Liver (tissue), 9 donors: ENCODE data around the gene BRD3. TPM values are rescaled to one million over a fixed set of nuclear protein-coding genes. Genes with fewer than 3 reads are reported as not detected.

Source experiments
- DNase-seq: peaks from one replicate; pipeline ENCODE4 v3.0.0-alpha.2; 2017; ENCODE audit warnings: low spot score
- H3K27ac ChIP-seq, 2 donors: one replicate each; pipeline ENCODE4 v1.7.0; 2013; ENCODE audit warnings: inconsistent platforms in 2 of 2, low read length in 2 of 2, control low read depth in 1 of 2, low read depth in 1 of 2, mild to moderate bottlenecking in 1 of 2
- H3K27me3 ChIP-seq, 4 donors: one replicate each; pipeline versions ENCODE4 v1.6.1 to v1.7.0; 2013; ENCODE audit warnings: low read length in 3 of 4, inconsistent platforms in 1 of 4, mild to moderate bottlenecking in 1 of 4, moderate library complexity in 1 of 4; ENCODE audit not compliant: control insufficient read depth in 4 of 4, insufficient read depth in 4 of 4
- H3K36me3 ChIP-seq, 4 donors: one replicate each; pipeline versions ENCODE4 v1.6.1 to v1.7.0; 2013; ENCODE audit warnings: low read length in 3 of 4, mild to moderate bottlenecking in 3 of 4, low read depth in 1 of 4, moderate library complexity in 1 of 4; ENCODE audit not compliant: control insufficient read depth in 4 of 4, insufficient read depth in 3 of 4
- H3K4me1 ChIP-seq, 4 donors: one replicate each; pipeline versions ENCODE4 v1.6.1 to v1.7.0; 2013; ENCODE audit warnings: low read length in 3 of 4, mild to moderate bottlenecking in 3 of 4, moderate library complexity in 1 of 4; ENCODE audit not compliant: control insufficient read depth in 4 of 4, insufficient read depth in 4 of 4
- H3K4me3 ChIP-seq, 3 donors: one replicate each; pipeline versions ENCODE4 v1.6.1 to v1.7.0; 2013; ENCODE audit warnings: low read length in 3 of 3, control low read depth in 1 of 3, low read depth in 1 of 3, mild to moderate bottlenecking in 1 of 3
- H3K9ac ChIP-seq, 2 donors: one replicate each; pipeline ENCODE4 v1.7.0; 2013; ENCODE audit warnings: low read length in 2 of 2, mild to moderate bottlenecking in 2 of 2, moderate library complexity in 2 of 2, control low read depth in 1 of 2, low read depth in 1 of 2
- H3K9me3 ChIP-seq, 4 donors: one replicate each; pipeline versions ENCODE4 v1.6.1 to v1.7.0; 2013; ENCODE audit warnings: low read length in 3 of 4; ENCODE audit not compliant: control insufficient read depth in 4 of 4
- EGR1 ChIP-seq, 2 donors: IDR thresholded peaks; 2 replicates each; pipeline ENCODE4 v1.6.1; 2016 to 2018; ENCODE audit warnings: antibody characterized with exemption in 2 of 2, low read depth in 2 of 2
- FOXA1 ChIP-seq: IDR thresholded peaks from 2 replicates; pipeline ENCODE4 v1.6.1; 2016; ENCODE audit warnings: antibody characterized with exemption
- FOXA2 ChIP-seq: IDR thresholded peaks from 2 replicates; pipeline ENCODE4 v1.6.1; 2016; ENCODE audit warnings: antibody characterized with exemption
- GABPA ChIP-seq, 2 donors: IDR thresholded peaks in 1 of 2; conservative IDR thresholded peaks in 1 of 2; 2 replicates each; pipeline ENCODE4 v1.6.1; 2016; ENCODE audit warnings: antibody characterized with exemption in 2 of 2, mild to moderate bottlenecking in 1 of 2, moderate library complexity in 1 of 2
- HNF4A ChIP-seq, 2 donors: conservative IDR thresholded peaks; 2 replicates each; pipeline ENCODE4 v1.6.1; 2016; ENCODE audit warnings: antibody characterized with exemption in 2 of 2, mild to moderate bottlenecking in 2 of 2
- HNF4G ChIP-seq: IDR thresholded peaks from 2 replicates; pipeline ENCODE4 v1.6.1; 2016; ENCODE audit warnings: antibody characterized with exemption
- JUND ChIP-seq, 2 donors: IDR thresholded peaks; 2 replicates each; pipeline ENCODE4 v1.6.1; 2016; ENCODE audit warnings: antibody characterized with exemption in 2 of 2
- MAX ChIP-seq: IDR thresholded peaks from 2 replicates; pipeline ENCODE4 v1.6.1; 2016; ENCODE audit warnings: antibody characterized with exemption
- NR2F2 ChIP-seq: IDR thresholded peaks from 2 replicates; pipeline ENCODE4 v1.6.1; 2016; ENCODE audit warnings: antibody characterized with exemption
- RAD21 ChIP-seq, 2 donors: IDR thresholded peaks; 2 replicates each; pipeline ENCODE4 v1.6.1; 2016; ENCODE audit warnings: antibody characterized with exemption in 2 of 2, mild to moderate bottlenecking in 2 of 2
- RXRA ChIP-seq, 2 donors: IDR thresholded peaks; 2 replicates each; pipeline ENCODE4 v1.6.1; 2017 to 2018; ENCODE audit warnings: antibody characterized with exemption in 2 of 2, mild to moderate bottlenecking in 1 of 2
- SP1 ChIP-seq: IDR thresholded peaks from 2 replicates; pipeline ENCODE4 v1.6.1; 2018; ENCODE audit warnings: antibody characterized with exemption, mild to moderate bottlenecking
- TAF1 ChIP-seq: conservative IDR thresholded peaks from 2 replicates; pipeline ENCODE4 v1.6.1; 2016; ENCODE audit warnings: antibody characterized with exemption, mild to moderate bottlenecking
- YY1 ChIP-seq: IDR thresholded peaks from 2 replicates; pipeline ENCODE4 v1.6.1; 2016; ENCODE audit warnings: antibody characterized with exemption, mild to moderate bottlenecking
- ZBTB33 ChIP-seq: IDR thresholded peaks from 2 replicates; pipeline ENCODE4 v1.6.1; 2016; ENCODE audit warnings: antibody characterized with exemption
- WGBS: extraction: QIAGEN DNeasy Blood & Tissue Kit; methylation state at CpG from one replicate; pipeline ENCODE4 v1.1.7; 2013; 5-methylcytosine and 5-hydroxymethylcytosine counted together
- polyA plus RNA-seq, 2 donors: library from polyadenylated mRNA; stranded (reverse) in 1 of 2; unstranded in 1 of 2; fragments of 200-250 nt in 1 of 2; fragments of >200 nt in 1 of 2; fragmentation: Nextera tagmentation in 1 of 2; extraction: Ambion mirVana in 1 of 2; gene quantifications; one replicate each; pipeline versions ENCODE4 v1.2.1 to v1.2.3, GENCODE V29; 2013 to 2015
- total RNA-seq, 2 donors: library from RNA; depleted of rRNA; stranded (reverse); fragments of >200 nt; gene quantifications; one replicate each; pipeline ENCODE4 v1.2.3, GENCODE V29; 2014
- TF ChIP-seq, protein P1 (sequence below): IDR thresholded peaks from 2 replicates; pipeline ENCODE4 v1.6.1; 2016; ENCODE audit warnings: antibody characterized with exemption
- TF ChIP-seq, protein P2 (sequence below): IDR thresholded peaks from 2 replicates; pipeline ENCODE4 v1.6.1; 2016; ENCODE audit warnings: antibody characterized with exemption, mild to moderate bottlenecking
- TF ChIP-seq, protein P3 (sequence below): fragments of 150-350 bp; IDR thresholded peaks from 2 replicates; pipeline ENCODE4 v1.5.1; 2017; ENCODE audit warnings: improper control_type of control experiment, low read depth, low read length; ENCODE audit not compliant: missing input control
- donor health status: healthy.
- donor health status: healthy.
- donor health status: healthy.
- donor health status: healthy.
- donor health status: healthy.

BRD3 gene
- total and polyA plus RNA-seq, 4 donors = 7.2 to 17.7 (median 12.7) TPM

DNA sequence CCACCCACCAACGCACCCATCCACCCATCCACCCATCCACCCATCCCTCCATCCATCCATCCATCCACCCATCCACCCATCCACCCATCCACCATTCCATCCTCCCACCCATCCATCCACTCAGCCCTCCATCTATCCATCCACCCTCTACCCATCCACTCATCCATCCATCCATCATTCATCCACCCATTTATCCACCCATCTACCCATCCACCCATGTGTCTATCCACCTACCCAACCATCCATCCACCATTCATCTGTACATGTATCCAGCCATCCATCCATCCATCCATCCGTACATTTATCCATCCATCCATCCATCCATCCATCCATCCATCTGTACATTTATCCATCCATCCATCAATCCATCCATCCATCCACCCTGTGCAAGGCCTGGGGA lies 64.6 kb downstream of the BRD3 start:
- H3K4me3 ChIP-seq = no peak overlapping the region
- no peak overlapping the region for H3K9ac ChIP-seq
- no peaks in the 10 kb centered on the region for H3K36me3 ChIP-seq
- no peak overlapping the region for H3K27ac ChIP-seq
- TF ChIP-seq FOXA1 (no peak), ZBTB33 (no peak), NR2F2 (no peak), SP1 (no peak), EGR1 (IDR thresholded peaks at IDR 0.05; ENCODE audit: low read depth in 2 of 2) (no peak), MAX (no peak), FOXA2 (no peak), YY1 (no peak), TAF1 (no peak), RAD21 (IDR thresholded peaks at IDR 0.05) (no peak), JUND (IDR thresholded peaks at IDR 0.05) (no peak), RXRA (IDR thresholded peaks at IDR 0.05) (no peak)
- TF ChIP-seq, protein P1, sequence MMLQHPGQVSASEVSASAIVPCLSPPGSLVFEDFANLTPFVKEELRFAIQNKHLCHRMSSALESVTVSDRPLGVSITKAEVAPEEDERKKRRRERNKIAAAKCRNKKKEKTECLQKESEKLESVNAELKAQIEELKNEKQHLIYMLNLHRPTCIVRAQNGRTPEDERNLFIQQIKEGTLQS = no peak
- TF ChIP-seq, protein P2, sequence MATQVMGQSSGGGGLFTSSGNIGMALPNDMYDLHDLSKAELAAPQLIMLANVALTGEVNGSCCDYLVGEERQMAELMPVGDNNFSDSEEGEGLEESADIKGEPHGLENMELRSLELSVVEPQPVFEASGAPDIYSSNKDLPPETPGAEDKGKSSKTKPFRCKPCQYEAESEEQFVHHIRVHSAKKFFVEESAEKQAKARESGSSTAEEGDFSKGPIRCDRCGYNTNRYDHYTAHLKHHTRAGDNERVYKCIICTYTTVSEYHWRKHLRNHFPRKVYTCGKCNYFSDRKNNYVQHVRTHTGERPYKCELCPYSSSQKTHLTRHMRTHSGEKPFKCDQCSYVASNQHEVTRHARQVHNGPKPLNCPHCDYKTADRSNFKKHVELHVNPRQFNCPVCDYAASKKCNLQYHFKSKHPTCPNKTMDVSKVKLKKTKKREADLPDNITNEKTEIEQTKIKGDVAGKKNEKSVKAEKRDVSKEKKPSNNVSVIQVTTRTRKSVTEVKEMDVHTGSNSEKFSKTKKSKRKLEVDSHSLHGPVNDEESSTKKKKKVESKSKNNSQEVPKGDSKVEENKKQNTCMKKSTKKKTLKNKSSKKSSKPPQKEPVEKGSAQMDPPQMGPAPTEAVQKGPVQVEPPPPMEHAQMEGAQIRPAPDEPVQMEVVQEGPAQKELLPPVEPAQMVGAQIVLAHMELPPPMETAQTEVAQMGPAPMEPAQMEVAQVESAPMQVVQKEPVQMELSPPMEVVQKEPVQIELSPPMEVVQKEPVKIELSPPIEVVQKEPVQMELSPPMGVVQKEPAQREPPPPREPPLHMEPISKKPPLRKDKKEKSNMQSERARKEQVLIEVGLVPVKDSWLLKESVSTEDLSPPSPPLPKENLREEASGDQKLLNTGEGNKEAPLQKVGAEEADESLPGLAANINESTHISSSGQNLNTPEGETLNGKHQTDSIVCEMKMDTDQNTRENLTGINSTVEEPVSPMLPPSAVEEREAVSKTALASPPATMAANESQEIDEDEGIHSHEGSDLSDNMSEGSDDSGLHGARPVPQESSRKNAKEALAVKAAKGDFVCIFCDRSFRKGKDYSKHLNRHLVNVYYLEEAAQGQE = no peak
- H3K27me3 ChIP-seq = no peaks in the 10 kb centered on the region
- H3K4me1 ChIP-seq = no peaks in the 10 kb centered on the region
- WGBS = 94% methylated on average over 2 of the region's 2 CpGs
- no peaks in the 10 kb centered on the region for H3K9me3 ChIP-seq
- no peak for DNase-seq

- DNase-seq = no peak
- no peaks in the 10 kb centered on the region for H3K36me3 ChIP-seq
- H3K27me3 ChIP-seq = no peaks in the 10 kb centered on the region
- H3K4me3 ChIP-seq = no peak overlapping the region
- H3K27ac ChIP-seq = no peak overlapping the region
- no peaks in the 10 kb centered on the region for H3K4me1 ChIP-seq
- H3K9ac ChIP-seq = no peak overlapping the region
- H3K9me3 ChIP-seq = no peaks in the 10 kb centered on the region
- WGBS = 89% methylated on average over 2 of the region's 2 CpGs
- no peak for TF ChIP-seq RAD21 (IDR thresholded peaks at IDR 0.05)
- TF ChIP-seq, protein P2 = no peak
- no peak for TF ChIP-seq JUND (IDR thresholded peaks at IDR 0.05)
- TF ChIP-seq GABPA (IDR thresholded peaks at IDR 0.05 in 1 of 2, conservative IDR thresholded peaks at IDR 0.05 in 1 of 2) = no peak
- TF ChIP-seq MAX = no peak
- no peak for TF ChIP-seq YY1
- TF ChIP-seq, protein P3, sequence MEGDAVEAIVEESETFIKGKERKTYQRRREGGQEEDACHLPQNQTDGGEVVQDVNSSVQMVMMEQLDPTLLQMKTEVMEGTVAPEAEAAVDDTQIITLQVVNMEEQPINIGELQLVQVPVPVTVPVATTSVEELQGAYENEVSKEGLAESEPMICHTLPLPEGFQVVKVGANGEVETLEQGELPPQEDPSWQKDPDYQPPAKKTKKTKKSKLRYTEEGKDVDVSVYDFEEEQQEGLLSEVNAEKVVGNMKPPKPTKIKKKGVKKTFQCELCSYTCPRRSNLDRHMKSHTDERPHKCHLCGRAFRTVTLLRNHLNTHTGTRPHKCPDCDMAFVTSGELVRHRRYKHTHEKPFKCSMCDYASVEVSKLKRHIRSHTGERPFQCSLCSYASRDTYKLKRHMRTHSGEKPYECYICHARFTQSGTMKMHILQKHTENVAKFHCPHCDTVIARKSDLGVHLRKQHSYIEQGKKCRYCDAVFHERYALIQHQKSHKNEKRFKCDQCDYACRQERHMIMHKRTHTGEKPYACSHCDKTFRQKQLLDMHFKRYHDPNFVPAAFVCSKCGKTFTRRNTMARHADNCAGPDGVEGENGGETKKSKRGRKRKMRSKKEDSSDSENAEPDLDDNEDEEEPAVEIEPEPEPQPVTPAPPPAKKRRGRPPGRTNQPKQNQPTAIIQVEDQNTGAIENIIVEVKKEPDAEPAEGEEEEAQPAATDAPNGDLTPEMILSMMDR = no peak
- no peak for TF ChIP-seq TAF1
- no peak for TF ChIP-seq EGR1 (IDR thresholded peaks at IDR 0.05; ENCODE audit: low read depth in 2 of 2)
- no peak for TF ChIP-seq FOXA1
- TF ChIP-seq HNF4A (conservative IDR thresholded peaks at IDR 0.05) = no peak
- TF ChIP-seq RXRA (IDR thresholded peaks at IDR 0.05) = no peak
- TF ChIP-seq NR2F2 = no peak
- TF ChIP-seq ZBTB33 = no peak
- TF ChIP-seq SP1 = no peak
- no peak for TF ChIP-seq FOXA2
- no peak for TF ChIP-seq HNF4G
Observed at GRCh38 chr9:134002796-134003195, 65.0 kb downstream of the BRD3 start.
